IPS DF 4.7 (cell line): ENCODE results near the gene TGFBR3L.
"Not testable (repeated sequence)": the region's sequence is repeated elsewhere in the genome, so short reads cannot be mapped to it uniquely, and the experiment has no call there.

Experiments
- DNase-seq: peaks from one replicate; pipeline ENCODE4 v3.0.0-alpha.2; 2013; ENCODE audit warnings: low spot score; ENCODE audit errors: extremely low read depth

Gene TGFBR3L

DNA sequence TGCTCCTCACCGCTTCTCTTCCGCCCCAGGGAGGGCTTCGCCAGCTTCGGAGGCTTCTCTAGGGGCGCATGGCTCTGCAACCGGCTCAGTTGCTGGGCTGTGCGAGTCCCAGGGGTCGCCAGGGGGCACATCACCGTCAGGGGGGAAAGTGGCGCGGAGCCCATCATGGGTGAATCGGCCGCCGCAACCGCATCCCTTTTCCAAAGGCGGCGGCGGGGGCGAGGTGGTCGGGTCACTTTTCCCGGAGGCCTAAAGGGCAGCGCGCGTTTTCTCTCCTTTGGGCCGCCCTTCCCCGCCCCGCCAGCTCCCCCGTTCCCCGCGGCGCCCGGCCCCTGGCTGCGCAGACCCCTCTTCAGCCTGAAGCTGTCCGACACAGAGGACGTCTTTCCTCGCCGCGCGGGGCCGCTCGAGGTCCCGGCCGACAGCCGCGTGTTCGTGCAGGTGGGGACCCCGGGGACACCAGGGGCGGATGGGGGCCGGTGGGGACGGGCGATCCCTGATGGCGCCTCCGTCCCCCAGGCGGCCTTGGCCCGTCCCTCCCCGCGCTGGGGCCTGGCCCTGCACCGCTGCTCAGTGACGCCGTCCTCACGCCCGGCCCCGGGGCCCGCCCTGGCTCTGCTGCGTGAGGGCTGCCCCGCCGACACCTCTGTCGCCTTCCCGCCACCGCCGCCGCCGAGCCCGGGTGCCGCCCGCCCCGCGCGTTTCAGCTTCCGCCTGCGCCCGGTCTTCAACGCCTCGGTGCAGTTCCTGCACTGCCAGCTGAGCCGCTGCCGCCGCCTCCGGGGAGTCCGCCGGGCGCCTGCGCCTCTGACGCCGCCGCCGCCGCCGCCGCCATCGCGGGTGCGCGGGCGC is 1.7 kb downstream of the TGFBR3L start:
- no peak for DNase-seq

DNA sequence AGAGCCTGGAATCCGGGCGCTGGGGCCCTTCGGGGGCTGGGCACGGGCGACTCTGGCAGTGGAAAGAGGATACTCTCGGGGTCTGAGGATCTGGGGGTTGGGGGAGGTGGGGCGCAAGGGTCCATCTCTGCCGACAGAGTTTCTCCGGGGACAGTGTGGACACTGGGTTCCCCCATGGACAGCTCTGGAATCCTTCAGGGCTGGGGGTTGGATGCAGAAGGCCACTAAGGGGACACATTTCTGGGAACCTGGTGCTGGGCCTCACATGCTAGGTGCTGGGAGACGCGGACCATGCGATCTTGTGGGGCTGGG is 2.3 kb downstream of the TGFBR3L start:
- DNase-seq, result no peak

GRCh38 chr19:7917267-7918061 is 2.8 kb downstream of the TGFBR3L start:
- DNase-seq, result no peak

GRCh38 chr19:7918062-7918614 is 3.5 kb downstream of the TGFBR3L start:
- DNase-seq, result not testable (repeated sequence)

DNA sequence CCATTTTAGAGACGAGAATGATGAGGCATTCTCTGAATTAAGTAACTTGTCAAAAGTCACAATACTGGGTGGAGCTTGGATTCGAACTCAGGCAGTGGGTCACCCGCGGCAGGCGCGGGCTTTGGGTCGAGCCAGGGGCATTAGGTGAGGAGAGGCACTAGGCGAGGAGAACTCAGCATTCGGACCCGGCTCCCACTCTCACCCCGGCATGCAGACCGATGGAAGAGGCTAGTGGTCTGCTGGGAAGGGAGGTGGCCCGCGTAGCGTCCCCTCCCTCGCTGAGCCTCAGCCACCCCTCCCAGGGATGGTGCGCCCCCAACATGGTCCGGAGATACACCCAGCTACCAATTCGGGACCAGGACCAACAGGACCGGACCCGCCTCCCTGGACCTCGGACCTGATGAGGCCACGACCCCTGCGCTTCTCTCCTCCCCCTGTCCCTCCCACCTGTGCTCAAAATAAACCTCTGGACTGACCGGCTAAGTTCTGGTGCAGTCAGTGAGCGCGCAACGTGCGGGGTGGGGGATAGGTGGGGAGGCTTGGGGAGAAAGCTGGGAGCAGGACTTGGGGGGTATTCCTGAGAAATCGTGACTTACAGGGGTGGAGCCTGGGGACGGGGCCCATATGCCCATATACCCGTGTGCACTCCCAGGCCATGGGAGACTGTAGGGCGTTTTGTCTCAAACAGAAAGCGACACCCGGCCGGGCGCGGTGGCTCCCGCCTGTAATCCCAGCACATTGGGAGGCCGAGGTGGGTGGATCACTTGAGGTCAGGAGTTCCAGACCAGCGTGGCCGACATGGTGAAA is 4.2 kb downstream of the TGFBR3L start:
- DNase-seq, result no peak

GRCh38 chr19:7919610-7920518 is 5.2 kb downstream of the TGFBR3L start, which contains the start of gene SNAPC2:
TSS of gene SNAPC2 (plus strand) at chr19:7920338. CDS start at chr19:7920367, 29 bp downstream.
- DNase-seq, result no peak

DNA sequence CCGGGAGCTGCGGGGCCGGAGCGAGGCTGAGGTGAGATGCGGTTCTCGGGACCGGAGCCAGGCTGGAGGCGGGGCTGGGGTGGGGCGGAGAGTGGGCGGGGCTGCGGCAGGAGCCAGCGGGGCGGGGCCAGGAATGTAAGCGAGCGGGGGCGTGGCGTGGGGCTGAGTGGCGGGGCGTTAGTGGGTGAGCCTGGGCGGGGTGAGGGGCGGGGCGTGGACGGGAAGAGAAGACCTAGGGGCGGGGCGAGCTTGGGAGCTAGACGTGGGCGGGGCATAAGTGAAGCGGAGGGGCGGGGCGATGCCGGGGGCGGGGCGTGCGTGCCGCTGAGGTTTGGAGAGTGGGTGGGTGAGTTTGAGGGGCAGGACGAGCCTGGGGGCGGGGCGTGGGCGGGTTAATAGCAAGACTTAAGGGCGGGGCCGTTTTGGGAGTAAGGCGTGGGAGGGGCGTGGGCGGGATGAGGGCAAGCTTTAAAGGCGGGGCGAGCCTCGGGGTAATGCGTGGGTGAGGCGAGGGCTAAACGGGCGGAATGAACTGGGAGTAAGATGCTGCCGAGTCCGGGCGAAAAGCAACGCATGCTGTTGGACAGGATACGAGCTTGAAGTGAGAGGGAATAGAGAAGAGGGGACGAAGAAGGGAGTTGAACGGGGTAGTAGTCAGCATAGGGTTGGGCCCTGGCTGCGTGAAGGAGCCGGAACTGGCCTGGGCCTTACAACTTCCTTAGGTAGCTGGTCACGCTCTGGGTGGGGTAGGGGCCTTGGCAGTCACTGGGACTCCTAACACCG is 6.1 kb downstream of the TGFBR3L start:
- no peak for DNase-seq

- DNase-seq, result no peak
These were observed 6.8 kb downstream of the TGFBR3L start for GRCh38 chr19:7921302-7921966.

- DNase-seq, result no peak
These were observed 7.6 kb downstream of the TGFBR3L start for GRCh38 chr19:7921967-7922835.

DNA sequence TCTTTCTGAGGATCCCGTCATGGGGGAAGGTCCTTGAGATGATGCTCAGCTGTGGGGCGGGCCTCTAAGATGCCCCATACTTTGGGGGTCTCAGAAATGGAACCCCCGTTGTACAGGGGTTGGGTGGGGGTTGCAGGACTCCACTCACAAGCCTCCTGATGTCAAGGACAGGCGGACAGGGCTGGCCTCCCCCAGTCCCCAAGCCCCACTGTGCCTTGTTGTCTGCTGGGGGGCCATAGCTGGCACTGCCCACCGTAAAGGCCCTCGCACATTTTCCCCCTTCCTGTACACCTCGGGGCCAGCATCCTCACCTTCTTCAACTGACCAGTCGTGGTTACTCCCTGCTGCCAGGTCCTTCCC is 8.2 kb downstream of the TGFBR3L start:
- no peak for DNase-seq

DNA sequence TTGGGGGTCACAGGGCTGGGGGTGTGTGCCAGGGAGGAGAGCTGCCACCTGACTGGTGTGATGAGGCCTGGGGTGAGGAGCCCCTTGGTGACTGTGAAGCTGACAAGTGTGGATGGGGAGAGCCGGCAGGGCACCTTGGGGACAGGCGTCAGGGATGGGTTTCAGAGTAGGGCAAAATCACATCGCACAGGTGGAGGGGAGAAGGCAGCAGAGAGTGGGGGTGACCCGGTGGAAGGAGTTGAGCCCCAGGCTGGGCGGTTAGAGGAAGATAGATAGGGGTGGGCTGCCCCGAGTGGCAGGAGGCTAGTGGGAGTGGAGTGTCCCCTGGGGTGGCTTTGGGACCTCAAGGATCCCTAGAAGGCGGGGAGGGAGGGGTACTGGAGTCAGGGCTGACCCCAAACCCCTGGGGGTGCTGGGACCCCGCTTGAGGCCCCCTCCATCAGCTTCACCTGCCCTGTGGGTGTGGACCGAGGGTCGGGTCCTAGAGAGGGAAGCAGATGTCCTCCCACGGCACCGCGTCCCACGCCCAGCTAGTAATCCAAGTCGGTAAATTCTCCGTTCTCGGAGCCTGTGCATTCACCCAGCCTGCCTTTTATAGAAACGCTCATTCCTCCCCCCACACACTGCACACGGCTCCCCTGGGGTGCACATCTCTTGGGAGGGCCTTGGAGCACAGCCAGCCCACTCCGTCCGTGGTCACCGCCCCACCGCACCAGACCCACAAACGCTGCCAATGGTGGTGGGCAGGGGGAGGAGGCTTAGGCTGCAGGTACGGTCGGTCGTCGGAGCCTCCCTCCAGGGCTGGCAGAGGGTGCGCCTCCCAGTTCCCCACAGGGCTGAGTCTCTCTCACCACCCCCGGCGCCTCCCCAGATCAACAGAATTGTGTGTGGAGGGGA is 8.9 kb downstream of the TGFBR3L start:
- no peak for DNase-seq

- no peak for DNase-seq
These were observed 9.6 kb downstream of the TGFBR3L start for GRCh38 chr19:7924241-7924640.

DNA sequence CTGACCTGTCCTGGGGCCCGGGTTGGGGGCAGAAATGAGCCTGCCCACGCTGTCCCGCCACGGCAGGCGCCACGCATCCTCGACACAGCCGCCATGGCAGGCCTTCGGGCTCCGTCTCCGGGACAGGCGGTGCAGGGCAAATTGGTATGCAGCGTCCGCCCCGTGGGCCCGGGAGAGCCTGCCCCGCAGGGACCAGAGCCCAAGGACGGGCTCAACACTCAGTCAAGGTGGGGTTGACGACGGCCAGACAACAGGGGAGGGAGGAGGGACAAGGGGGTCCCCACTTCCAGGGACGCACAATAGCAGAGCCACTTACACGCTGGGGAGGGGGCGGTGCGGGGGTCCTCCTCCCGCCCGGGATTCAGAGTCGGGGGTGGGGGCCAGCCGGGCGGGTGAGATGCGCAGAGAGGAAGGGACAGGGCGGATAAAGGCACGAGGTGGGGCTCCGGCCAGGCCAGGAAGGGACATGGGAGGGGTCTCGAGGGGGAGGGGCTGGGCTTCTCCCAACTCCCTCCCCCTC is 10.1 kb downstream of the TGFBR3L start:
- DNase-seq, result no peak

GRCh38 chr19:7925171-7925851 is 10.7 kb downstream of the TGFBR3L start:
- DNase-seq, result peak; percentile 78

DNA sequence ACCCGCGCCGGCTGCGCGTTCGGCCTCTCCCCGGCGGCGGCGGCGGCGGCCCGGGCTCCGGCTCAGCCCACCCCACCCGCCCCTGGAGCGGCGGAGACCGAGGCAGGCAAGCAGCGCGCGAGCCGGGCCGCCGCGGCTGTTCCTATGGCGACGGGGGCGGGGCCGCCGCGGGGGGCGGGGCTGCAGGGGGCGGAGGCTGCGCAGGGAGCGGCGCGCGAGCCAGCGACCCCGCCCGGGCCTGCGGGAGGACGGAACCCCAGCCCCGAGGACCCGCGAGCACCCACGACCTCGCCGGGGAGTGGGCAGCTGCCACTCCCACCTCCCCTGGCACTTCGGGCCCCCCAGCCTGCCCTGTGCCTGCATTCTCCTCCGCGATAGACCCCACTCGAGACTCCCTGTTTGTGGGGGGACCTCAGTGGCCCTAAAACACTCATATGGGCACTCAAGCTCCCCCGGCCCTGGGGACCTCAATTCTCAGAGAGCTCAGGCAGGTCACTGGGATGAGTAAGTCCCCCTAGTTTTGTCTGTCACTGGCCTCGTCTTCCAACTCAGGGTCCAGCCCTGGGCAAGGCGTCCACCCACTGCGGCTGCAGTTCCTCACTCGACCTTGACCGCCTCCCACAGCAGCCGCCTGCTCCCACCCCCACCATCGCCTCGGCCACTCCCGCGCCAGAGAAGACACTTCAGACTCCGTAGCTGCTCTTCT is 11.5 kb downstream of the TGFBR3L start, which contains the start of gene CTXN1:
CTXN1 (minus strand) TSS at position 115 of the 706 bp plus-strand sequence. CDS start 597 bp downstream, outside the sequence.
- no peak for DNase-seq
